Fibroblast of mammary gland (primary cell): ENCODE results near the gene IMPG2.
A peak's percentile ranks its signal among the peaks of the same experiment; 100 is the strongest.

ENCODE experiments used
- DNase-seq: peaks from one replicate; pipeline ENCODE4 v3.0.0-alpha.2; 2010; ENCODE audit warnings: low read depth
- H3K4me3 ChIP-seq: 2 replicates; pipeline ENCODE4 v1.5.1; 2011; ENCODE audit warnings: low read depth, mild to moderate bottlenecking, low read length, moderate library complexity; ENCODE audit not compliant: control insufficient read depth
- CTCF ChIP-seq: conservative IDR thresholded peaks from 2 replicates; pipeline ENCODE4 v1.5.1; 2011; ENCODE audit warnings: low read depth, low read length, inconsistent platforms; ENCODE audit not compliant: control insufficient read depth, insufficient read depth

IMPG2 gene

GRCh38 chr3:101300073-101300472 lies 20.3 kb downstream of the IMPG2 start:
- TF ChIP-seq CTCF = no peak
- DNase-seq = no peak
- H3K4me3 ChIP-seq = no peak overlapping the region

- no peak overlapping the region for H3K4me3 ChIP-seq
- DNase-seq = peak; percentile 10
- TF ChIP-seq CTCF = no peak
These were observed 28.3 kb downstream of the IMPG2 start for GRCh38 chr3:101292027-101292426.

- DNase-seq = no peak
- TF ChIP-seq CTCF = no peak
- no peak overlapping the region for H3K4me3 ChIP-seq
These were observed 32.1 kb downstream of the IMPG2 start for GRCh38 chr3:101288294-101288693.

- no peak overlapping the region for H3K4me3 ChIP-seq
- TF ChIP-seq CTCF = no peak
- no peak for DNase-seq
These were observed 35.6 kb downstream of the IMPG2 start for GRCh38 chr3:101284757-101285156.

- DNase-seq = no peak
- no peak overlapping the region for H3K4me3 ChIP-seq
- no peak for TF ChIP-seq CTCF
These were observed 38.8 kb downstream of the IMPG2 start for GRCh38 chr3:101281521-101282030.

GRCh38 chr3:101279765-101280385 lies 40.5 kb downstream of the IMPG2 start:
- DNase-seq = peak; percentile 17
- TF ChIP-seq CTCF = no peak
- H3K4me3 ChIP-seq = no peak overlapping the region
